CD1c-positive myeloid dendritic cell (primary cell): ENCODE data around the gene PTPN23.

Experiments used
- DNase-seq: peaks from one replicate; pipeline ENCODE4 v3.0.0-alpha.2; 2016; ENCODE audit errors: extremely low spot score

PTPN23 gene

DNA sequence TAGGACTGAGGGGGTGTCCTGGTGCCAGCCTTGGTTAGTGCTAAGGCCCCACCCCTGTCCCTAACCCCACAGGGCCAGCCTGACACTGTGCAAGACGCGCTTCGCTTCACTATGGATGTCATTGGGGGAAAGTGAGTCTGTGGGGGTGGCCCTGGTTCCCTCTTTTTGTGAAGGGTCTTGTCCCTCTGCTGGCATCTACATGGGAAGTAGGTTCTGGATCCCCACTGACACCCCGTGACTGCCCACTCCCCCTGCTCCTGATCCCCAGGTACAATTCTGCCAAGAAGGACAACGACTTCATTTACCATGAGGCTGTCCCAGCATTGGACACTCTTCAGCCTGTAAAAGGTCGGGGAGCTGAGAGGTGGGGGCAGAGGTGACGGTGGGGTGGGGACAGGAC is 26.4 kb downstream of the PTPN23 start:
- DNase-seq = no peak

DNA sequence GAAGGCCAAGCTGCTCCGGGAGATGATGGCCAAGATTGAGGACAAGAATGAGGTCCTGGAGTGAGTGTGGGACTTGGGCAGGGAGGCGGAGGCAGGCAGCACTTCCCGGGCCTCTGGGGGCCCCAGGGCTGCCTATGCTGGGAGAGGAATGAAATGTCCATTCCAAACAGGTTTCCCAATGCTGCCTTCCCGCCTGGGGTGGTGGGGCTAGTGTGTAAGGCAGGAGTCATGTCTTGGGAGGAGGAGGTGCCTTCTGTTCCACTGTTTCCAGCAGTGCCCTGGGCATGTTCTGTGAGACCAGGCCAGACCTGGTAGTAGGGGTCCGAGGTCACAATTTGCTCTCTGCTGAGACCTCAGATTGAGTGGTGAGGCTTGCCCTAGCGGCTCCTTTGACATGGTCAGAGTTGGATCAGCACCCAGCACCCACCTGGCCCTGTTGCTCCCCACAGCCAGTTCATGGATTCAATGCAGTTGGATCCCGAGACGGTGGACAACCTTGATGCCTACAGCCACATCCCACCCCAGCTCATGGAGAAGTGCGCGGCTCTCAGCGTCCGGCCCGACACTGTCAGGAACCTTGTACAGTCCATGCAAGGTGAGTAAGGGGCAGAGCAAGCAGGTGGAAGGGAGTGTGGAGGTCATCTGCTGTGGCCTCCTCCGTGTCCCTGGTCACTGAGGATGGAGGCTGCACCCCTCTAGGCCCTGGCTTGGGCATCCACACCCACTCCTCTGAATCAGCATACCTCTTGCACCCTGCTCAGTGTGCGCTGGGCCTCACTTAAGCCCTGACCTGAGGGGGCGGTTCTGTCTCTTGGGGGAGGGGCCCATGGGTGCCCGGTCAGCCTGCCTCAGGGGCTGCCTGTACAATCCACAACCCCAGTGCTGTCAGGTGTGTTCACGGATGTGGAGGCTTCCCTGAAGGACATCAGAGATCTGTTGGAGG is 27.3 kb downstream of the PTPN23 start:
- DNase-seq = no peak

DNA sequence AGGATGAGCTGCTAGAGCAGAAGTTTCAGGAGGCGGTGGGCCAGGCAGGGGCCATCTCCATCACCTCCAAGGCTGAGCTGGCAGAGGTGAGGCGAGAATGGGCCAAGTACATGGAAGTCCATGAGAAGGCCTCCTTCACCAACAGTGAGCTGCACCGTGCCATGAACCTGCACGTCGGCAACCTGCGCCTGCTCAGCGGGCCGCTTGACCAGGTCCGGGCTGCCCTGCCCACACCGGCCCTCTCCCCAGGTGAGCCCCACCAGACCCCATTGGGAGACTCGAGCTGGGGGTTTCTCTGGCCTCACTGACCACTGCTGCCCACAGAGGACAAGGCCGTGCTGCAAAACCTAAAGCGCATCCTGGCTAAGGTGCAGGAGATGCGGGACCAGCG is 28.0 kb downstream of the PTPN23 start:
- no peak for DNase-seq

DNA sequence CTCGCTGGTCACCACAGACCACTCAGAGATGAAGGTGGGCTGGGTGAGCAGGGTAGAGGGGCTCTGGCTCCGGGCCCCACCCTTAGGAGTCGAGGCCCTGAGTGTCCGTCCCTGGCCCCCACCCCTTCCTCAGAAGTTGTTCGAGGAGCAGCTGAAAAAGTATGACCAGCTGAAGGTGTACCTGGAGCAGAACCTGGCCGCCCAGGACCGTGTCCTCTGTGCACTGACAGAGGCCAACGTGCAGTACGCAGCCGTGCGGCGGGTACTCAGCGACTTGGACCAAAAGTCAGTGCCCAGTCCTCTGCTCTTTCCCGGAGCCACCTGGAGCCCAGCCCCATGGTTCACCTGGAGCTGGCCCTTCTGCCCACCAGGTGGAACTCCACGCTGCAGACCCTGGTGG is 28.5 kb downstream of the PTPN23 start:
- no peak for DNase-seq

DNA sequence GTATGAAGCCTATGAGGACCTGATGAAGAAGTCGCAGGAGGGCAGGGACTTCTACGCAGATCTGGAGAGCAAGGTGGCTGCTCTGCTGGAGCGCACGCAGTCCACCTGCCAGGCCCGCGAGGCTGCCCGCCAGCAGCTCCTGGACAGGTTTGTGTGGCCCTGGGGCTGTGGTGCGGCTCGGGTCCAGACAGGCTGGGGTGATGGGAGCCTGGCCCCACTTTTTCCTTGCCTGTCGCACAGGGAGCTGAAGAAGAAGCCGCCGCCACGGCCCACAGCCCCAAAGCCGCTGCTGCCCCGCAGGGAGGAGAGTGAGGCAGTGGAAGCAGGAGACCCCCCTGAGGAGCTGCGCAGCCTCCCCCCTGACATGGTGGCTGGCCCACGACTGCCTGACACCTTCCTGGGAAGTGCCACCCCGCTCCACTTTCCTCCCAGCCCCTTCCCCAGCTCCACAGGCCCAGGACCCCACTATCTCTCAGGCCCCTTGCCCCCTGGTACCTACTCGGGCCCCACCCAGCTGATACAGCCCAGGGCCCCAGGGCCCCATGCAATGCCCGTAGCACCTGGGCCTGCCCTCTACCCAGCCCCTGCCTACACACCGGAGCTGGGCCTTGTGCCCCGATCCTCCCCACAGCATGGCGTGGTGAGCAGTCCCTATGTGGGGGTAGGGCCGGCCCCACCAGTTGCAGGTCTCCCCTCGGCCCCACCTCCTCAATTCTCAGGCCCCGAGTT is 29.0 kb downstream of the PTPN23 start:
- DNase-seq = no peak

DNA sequence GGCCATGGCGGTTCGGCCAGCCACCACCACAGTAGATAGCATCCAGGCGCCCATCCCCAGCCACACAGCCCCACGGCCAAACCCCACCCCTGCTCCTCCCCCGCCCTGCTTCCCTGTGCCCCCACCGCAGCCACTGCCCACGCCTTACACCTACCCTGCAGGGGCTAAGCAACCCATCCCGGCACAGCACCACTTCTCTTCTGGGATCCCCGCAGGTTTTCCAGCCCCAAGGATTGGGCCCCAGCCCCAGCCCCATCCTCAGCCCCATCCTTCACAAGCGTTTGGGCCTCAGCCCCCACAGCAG is 29.5 kb downstream of the PTPN23 start:
- no peak for DNase-seq

DNA sequence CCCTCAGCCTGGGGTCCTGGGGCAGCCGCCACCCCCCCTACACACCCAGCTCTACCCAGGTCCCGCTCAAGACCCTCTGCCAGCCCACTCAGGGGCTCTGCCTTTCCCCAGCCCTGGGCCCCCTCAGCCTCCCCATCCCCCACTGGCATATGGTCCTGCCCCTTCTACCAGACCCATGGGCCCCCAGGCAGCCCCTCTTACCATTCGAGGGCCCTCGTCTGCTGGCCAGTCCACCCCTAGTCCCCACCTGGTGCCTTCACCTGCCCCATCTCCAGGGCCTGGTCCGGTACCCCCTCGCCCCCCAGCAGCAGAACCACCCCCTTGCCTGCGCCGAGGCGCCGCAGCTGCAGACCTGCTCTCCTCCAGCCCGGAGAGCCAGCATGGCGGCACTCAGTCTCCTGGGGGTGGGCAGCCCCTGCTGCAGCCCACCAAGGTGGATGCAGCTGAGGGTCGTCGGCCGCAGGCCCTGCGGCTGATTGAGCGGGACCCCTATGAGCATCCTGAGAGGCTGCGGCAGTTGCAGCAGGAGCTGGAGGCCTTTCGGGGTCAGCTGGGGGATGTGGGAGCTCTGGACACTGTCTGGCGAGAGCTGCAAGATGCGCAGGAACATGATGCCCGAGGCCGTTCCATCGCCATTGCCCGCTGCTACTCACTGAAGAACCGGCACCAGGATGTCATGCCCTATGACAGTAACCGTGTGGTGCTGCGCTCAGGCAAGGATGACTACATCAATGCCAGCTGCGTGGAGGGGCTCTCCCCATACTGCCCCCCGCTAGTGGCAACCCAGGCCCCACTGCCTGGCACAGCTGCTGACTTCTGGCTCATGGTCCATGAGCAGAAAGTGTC is 30.2 kb downstream of the PTPN23 start:
- DNase-seq = no peak

DNA sequence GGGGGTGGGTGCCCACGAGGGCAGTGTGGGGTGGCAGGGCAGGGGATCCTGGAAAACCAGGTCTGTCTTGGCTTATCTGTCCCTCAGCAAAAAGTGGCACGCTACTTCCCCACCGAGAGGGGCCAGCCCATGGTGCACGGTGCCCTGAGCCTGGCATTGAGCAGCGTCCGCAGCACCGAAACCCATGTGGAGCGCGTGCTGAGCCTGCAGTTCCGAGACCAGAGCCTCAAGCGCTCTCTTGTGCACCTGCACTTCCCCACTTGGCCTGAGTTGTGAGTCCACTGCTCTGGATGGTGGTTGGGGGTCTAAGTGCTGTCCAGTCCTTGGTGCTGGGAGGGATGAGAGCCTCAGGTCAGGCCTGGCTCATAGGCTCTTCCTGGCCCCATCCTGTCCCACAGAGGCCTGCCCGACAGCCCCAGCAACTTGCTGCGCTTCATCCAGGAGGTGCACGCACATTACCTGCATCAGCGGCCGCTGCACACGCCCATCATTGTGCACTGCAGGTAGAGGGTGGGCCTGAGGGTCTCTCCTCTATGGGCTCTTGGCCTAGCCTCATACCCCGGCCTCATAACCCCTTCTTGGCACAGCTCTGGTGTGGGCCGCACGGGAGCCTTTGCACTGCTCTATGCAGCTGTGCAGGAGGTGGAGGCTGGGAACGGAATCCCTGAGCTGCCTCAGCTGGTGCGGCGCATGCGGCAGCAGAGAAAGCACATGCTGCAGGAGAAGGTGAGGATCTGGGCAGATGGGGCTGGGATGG is 31.1 kb downstream of the PTPN23 start:
- no peak for DNase-seq

DNA sequence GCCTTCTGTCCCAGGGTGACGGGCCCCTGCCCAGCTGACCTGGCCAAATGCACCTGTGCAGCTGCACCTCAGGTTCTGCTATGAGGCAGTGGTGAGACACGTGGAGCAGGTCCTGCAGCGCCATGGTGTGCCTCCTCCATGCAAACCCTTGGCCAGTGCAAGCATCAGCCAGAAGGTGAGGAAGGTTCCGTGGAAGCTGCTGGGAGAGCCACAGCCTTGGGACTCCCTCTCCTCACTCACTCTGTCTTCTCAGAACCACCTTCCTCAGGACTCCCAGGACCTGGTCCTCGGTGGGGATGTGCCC is 31.6 kb downstream of the PTPN23 start:
- DNase-seq = no peak

DNA sequence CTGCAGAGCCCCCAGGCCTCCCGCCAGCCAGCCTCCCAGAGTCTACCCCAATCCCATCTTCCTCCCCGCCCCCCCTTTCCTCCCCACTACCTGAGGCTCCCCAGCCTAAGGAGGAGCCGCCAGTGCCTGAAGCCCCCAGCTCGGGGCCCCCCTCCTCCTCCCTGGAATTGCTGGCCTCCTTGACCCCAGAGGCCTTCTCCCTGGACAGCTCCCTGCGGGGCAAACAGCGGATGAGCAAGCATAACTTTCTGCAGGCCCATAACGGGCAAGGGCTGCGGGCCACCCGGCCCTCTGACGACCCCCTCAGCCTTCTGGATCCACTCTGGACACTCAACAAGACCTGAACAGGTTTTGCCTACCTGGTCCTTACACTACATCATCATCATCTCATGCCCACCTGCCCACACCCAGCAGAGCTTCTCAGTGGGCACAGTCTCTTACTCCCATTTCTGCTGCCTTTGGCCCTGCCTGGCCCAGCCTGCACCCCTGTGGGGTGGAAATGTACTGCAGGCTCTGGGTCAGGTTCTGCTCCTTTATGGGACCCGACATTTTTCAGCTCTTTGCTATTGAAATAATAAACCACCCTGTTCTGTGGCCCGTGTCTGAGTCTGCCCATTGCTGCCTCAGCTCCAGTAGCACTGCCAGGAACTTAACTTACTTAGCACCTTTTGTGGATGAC is 32.2 kb downstream of the PTPN23 start:
- no peak for DNase-seq

DNA sequence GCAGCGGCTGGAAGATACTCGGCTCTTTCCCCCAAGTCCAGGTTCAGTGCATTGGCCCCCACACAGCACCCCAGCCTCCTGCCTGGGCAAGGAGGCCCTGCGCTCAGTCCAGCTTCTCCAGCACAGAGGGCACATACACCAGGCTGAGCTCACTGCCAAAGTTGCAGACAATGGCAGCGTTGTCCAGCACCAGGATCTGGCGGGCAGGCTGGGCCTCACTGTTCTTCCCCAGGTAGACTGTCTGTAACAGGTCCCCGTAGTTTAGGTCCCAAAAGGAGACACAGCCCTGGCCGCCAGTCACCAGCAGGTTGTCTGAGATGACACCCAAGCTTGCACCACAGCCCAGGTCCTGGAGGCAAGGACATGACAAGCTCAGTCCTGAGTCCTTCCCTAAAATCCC is 32.9 kb downstream of the PTPN23 start:
- no peak for DNase-seq

DNA sequence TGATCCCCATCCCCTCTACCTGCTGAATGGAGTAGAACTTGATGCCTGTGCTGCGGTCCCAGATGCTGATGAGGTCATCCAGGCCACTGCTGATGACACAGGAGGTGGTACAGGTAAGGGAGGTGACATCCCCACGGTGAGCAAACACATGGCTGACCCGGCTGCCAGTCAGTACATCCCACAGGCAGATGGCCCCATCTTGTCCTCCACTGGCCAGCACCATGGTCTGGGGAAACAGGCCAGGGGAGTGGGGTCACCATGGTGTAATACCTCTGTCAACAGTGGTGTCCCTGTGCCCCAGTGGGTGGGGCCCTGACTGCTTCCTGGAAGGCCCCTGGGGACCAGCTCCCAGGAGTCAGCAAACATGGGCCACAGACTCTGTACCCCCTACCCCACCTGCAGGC is 33.3 kb downstream of the PTPN23 start:
- DNase-seq = no peak

DNA sequence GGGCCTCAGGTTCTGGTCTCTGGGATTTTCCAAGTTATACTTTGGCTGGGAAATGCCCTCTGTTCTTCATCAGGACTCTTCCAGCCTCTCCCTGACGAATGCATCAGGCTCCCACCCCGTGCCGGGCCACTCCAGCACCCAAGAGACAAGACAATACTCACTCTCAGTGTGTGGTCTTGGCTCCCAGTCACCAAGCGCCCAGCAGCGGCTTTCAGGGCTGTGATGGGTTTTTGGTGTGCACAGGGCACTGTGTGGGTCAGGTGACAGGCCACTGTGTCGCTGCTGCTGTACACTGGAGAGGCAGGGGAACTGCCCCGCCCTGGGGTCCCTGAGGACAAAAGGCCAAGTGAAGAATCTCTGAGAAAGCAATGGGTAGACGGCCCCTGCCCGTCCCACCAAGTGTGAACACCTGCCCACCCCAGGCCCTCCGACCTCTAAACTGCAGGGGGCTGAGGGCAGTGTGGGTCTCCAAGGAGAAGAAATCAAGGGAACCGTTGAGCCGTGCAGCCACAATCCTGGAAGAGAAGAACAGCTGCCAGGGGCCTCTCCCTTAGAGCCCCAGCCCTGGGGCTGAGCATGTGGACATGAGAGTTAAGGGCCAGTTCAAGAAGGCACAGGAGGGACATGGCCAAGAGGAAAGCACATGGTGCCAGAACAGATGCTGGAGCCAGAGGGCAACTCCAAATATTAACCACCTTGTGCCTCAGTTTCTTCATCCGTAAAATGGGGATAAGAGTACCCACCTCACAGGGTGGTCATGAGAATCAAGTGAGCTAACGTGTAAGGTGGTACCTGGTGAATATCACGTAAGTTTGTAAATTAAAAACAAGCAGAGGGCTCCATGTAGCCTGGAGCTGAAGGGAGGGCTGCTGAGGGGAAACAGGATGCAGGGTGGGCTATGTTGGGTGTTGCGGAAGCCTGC is 34.1 kb downstream of the PTPN23 start:
- DNase-seq = no peak

DNA sequence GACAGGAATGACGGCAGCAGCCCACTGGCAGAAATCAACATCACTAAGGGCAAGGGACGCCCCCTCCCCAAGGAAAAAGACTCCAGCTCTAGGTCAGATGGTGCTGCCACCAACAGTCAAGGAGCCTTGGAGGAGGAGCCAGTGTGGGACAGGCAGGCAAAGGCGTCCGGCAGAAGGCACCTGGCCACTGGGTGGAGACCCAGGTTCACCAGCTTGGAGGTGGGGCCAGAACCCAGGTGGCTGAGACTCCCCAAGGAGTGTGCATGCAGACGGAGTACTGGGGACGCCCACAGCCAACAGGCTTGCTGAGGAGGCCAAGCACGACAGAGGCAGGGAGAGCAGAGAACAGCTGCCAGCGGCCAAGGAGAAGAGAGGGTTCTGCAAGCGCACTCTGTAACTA is 35.2 kb downstream of the PTPN23 start:
- no peak for DNase-seq

DNA sequence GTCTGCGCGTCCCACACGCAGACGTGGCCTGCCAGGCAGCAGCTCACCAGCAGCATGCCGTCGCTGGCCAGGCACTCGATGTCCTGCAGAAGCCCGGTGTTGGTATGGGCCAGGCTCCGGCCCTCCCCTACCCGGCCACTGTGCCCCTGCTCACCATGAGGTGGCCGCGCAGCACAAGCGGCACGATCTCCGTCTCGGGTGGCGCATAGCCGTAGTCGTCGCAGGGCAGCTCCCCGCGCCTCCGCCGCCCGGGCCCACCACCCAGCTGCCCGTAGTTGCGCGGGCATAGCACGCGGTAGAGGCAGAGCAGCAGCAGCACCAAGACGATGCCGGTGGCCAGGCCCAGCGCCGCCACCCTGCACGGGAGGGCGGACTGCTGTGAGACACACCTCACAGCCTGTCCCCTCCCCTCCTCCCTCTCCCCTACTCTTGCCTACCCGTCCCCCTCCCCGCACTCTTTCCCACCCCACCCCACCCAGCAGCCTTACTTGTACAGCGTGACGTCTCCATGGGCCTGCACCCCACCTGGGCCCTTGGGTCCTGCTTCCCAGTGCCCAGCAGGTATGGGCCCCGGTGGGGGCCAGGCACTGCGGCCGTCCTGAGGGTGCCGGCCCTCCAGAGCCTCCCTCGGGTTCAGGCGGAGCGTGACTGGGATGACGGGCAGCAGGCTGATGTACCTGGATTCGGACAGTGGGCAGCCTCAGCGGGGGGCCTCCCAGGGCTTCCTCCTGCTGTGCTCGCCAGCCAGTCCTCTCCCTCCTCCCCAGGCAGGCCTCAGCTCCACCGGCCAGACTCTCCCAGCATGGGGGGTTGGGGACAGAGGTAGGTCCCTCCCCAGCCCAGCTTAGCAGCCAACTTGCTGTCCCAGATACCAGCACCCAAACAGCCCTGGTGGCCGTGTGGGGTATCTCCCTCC is 37.6 kb downstream of the PTPN23 start:
- DNase-seq = no peak

DNA sequence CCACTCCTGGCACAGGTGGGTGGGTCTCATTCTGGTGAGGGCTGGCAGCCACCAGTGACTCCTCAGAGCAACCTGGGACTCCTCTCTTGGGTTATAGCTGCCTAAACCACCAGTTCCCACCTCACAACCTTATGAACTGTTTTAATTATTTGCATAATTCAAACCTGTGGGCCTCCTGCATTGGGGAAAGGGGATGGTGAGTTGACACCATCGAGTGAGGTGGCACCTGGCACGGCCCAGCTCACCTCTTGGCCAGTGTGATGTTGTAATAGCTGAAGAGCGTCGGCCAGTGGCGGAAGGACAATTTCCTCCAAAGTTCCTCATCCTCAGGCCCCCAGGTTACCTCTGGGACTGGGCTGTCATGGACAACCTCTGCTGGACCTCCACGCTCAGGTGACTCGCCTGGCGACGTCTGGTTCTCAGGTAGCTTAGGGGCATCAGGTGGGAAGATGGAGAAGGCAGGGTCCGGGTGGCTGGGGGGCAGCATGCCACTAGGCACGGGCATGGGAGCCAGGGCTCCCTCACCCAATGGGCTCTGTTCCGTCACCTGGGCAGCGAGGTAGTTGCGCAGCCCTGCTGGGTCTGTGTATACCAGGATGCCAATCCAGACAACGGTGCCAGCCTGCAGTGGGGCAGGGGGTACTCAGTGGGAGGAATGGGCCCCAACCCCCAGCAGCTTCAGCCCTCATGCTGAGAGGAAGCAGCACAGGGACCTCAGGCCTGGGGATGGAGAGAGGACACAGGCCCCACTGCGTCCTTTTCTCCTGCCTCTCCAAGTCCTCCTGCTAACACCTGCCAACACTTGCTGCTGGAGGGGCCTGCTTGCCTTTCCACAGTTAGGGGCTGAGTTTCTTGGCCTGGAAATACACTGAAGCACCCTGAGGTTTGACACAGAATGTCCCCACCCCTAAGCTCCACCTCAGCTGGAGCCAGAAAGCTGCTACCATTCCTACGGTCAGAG is 38.5 kb downstream of the PTPN23 start:
- DNase-seq = no peak

DNA sequence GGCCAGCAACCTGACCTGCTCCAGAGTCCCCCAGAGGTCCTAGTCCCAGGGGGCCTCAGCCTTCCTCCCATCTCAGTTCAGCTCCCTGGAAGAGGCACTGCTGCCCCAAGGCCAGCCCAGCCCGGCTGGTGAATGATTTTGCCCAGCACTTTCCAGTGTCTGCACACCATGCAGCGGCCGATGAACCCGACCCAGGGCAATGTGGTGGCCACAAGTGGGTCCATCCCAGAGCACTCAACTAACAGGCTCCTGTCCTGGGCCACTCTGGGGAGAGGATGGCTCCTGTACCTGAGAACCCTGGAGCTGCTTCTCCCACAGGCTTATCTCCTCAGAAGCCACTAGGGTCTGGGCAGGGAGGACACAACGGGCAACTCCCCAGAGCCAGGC is 39.2 kb downstream of the PTPN23 start:
- DNase-seq = no peak
